SJCRH30 (cell line): Measurements from ENCODE around the gene TNFAIP2. TPM values are rescaled to one million over a fixed set of nuclear protein-coding genes. Genes with fewer than 3 reads are reported as not detected.

ENCODE experiments used
- DNase-seq, 2 experiments: peaks; one replicate each; pipeline ENCODE4 v3.0.0-alpha.2; 2015 to 2020
- H3K27ac ChIP-seq: fragments of 250-450 bp; sonication (Bioruptor Pico); 2 replicates; pipeline ENCODE4 v1.5.1; 2020; ENCODE audit warnings: mild to moderate bottlenecking, moderate library complexity
- H3K27me3 ChIP-seq: fragments of 250-450 bp; sonication (Bioruptor Pico); 2 replicates; pipeline ENCODE4 v1.5.1; 2020; ENCODE audit warnings: mild to moderate bottlenecking, moderate library complexity
- H3K36me3 ChIP-seq: fragments of 250-450 bp; sonication (Bioruptor Pico); 2 replicates; pipeline ENCODE4 v1.5.1; 2020; ENCODE audit warnings: mild to moderate bottlenecking, moderate library complexity
- H3K4me1 ChIP-seq: fragments of 250-450 bp; sonication (Bioruptor Pico); 2 replicates; pipeline ENCODE4 v1.5.1; 2020; ENCODE audit warnings: mild to moderate bottlenecking, moderate library complexity
- H3K4me3 ChIP-seq: fragments of 250-450 bp; sonication (Bioruptor Pico); 2 replicates; pipeline ENCODE4 v1.5.1; 2020; ENCODE audit warnings: mild to moderate bottlenecking, moderate library complexity
- H3K9me3 ChIP-seq: fragments of 250-450 bp; sonication (Bioruptor Pico); replicated peaks from 2 replicates; pipeline ENCODE4 v1.5.1; 2020; ENCODE audit warnings: mild to moderate bottlenecking, moderate library complexity
- total RNA-seq: library from RNA; depleted of rRNA; stranded (reverse); fragments of >200 nt; shearing (Covaris generic); gene quantifications from 2 replicates; pipeline ENCODE4 v1.2.3, GENCODE V29; 2014

The TNFAIP2 gene
- total RNA-seq, 1 experiment from 2014 or later, result 5.9 TPM

DNA sequence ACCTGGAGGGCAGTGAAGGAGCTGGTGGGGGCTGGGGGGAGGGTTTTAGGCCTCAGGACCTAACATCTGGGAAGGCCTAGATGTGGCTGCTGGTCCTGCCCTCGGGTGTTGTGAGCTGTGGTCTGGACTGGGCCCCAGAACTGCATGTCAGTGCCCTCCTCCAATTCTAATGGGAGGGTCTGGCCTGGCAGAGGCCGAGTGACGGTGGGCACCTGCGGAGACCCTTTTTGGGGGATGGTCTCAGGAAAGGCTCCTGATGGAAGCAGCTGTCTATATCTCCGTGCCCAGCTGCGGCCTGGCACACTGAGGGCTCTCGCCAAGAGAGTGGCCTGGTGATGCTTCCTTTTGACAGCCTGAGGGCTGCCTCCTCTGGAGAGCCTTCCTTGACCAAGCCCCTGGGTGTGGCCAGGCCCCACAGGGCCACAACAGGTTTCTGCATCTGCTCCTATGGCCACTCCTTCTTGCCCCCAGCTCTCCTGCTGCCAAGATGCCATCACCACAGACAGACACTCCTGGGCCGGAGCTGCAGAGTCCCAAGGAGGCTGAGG, 23.5 kb upstream of the TNFAIP2 start:
- peaks cover 10% of the 10 kb centered on the region; the same call in 1 of the 2 replicates for H3K27me3 ChIP-seq

DNA sequence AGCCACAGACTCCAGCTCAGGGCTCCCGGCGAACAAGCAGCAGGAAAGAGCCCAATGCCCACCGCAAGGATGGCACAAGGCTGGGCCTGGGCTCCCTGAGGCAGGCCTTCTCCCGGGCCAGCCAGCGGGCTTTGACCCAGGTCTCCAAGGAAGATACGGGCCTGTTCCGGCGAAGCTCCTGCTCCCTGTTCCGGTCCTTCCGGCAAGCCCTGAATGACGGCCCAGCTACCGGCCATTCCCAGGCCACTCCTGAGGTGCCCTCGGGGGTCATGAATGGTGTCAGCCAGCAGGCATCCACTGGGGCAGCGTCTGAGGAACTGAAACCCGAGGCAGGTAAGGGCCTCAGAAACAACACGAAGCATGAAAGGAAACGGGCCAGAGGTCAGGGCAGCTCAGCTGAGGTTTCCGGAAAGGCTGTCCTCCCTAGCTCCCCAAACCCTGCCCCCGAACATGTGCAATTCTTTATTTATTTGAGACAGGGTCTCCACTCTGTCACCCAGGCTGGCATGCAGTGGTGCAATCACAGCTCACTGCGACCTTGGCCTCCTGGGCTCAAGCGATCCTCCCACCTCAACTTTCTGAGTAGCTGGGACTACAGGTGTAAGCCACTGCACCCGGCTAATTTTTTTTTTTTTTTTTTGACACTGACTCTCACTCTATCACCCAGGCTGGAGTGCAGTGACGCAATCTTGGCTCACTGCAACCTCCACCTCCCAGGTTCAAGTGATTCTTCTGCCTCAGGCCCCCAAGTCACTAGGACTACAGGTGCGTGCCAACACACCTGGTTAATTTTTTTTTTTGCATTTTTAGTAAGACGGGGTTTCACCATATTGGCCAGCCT, 22.8 kb upstream of the TNFAIP2 start:
- Histone ChIP-seq H3K27me3 (peaks cover 10% of the 10 kb centered on the region; the same call in 1 of the 2 replicates), H3K27ac (no peak overlapping the region), H3K4me1 (peaks cover 5% of the 10 kb centered on the region; the same call in 1 of the 2 replicates), H3K9me3 (no peaks in the 10 kb centered on the region), H3K36me3 (no peaks in the 10 kb centered on the region), H3K4me3 (no peak overlapping the region)
- DNase-seq, result no peak

More for the DNA sequence above, 23.5 kb upstream of the TNFAIP2 start:
- Histone ChIP-seq H3K36me3 (no peaks in the 10 kb centered on the region), H3K9me3 (no peaks in the 10 kb centered on the region), H3K4me3 (no peak overlapping the region), H3K27ac (no peak overlapping the region), H3K4me1 (peaks cover under 1% of the 10 kb centered on the region; the same call in 1 of the 2 replicates)
- DNase-seq, result no peak

DNA sequence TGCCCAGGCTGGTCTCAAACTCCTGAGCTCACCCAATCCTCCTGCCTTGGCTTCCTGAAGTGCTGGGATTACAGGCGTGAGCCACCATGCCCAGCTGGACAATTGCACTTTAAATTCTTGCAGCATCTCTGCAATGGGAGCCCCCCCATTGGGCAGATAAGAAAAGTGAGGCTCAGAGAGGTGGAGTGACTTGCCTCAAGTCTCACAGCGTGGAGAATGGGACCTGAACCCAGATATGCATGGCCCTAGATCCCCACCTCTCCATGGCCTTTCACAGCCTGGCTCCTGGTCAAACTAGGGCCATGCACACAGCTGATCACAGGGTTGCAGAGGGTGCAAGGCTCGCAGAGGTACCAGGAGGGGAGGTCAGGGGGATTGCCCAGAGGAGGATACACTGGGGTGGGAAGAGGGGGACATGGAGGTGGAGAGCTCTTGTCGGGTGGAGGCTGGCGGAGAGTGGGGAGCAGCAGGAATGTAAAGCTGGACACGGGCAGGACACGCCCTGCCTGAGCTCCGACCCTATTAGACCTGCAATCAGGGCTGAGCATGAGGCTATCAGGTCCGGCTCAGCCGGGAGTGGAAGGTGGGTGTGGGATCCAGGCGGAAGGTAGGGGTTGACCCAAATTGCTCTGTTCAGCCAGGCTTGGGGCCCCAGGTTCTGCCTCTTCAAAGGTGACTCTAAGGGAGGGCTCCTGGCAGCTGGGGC, 21.9 kb upstream of the TNFAIP2 start:
- H3K4me1 ChIP-seq, result peaks cover 12% of the 10 kb centered on the region; the same call in 1 of the 2 replicates
- H3K27ac ChIP-seq, result no peak overlapping the region
- DNase-seq, result no peak
- H3K27me3 ChIP-seq, result peaks cover 10% of the 10 kb centered on the region; the same call in 1 of the 2 replicates
- no peaks in the 10 kb centered on the region for H3K36me3 ChIP-seq
- no peak overlapping the region for H3K4me3 ChIP-seq
- H3K9me3 ChIP-seq, result no peaks in the 10 kb centered on the region

DNA sequence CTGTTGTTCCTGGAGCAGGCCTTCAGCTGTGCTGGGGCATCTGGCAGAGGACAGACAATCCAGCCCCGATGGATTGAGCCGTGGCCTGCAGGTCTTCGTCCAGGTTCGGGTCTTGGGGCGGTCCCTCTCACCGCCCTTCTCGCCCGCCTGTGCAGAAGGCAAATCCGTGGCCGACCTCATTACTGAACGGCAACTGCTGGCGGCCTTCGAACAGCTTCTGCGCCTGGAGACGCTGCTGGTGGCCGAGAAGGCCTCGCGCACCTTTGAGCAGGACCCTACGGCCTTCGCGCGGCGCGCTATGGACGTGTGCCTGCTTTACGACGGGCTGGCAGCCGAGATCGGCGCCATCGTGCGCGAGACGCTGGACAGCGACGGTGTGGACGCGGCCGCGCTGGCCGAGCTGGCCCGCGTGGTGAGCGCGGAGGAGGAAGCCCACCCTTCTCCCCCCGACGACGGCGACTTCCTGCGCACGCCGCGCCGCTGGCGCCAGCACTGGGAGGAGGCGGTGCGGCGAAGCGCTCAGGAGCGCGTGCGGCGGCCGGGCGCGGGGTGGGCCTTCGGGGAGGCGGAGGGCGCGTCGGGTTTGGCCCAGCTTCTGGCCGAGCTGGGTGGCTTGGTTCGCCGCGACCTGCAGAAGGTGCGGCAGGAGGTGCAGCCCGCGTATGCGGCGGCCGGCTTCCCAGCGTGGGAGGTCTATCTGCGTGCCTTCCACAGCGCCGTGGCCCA, 21.1 kb upstream of the TNFAIP2 start:
- Histone ChIP-seq H3K4me1 (peaks cover 12% of the 10 kb centered on the region; the same call in 1 of the 2 replicates), H3K36me3 (no peaks in the 10 kb centered on the region)

DNA sequence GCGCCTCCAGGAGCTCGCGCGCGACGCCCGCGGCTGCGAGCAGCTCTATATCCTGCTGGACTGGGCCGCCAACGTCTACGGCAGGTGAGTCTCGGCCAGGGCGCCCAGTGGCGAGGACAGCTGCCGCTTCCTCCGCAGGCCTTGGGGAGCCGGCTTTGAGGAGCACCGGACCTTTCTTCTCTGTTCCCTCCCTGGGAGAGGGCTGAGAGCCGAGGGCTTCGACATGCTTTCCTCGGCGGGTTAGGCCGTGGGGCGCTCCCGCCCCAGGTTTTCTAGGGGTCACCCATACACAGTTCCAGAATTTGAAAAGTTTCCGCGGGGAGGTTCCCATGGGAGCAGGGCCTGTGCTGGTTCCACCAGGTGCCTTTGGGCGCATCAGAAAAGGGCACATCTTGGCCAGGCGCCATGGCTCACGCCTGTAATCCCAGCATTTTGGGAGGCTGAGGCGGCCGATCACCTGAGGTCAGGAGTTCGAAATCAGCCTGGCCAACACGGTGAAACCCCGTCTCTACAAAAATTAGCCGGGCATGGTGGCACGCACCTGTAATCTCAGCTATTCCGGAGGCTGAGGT, 20.5 kb upstream of the TNFAIP2 start:
- Histone ChIP-seq H3K9me3 (no peaks in the 10 kb centered on the region), H3K4me3 (no peak overlapping the region), H3K27me3 (peaks cover 7% of the 10 kb centered on the region; the same call in 1 of the 2 replicates), H3K27ac (no peak overlapping the region), H3K36me3 (no peaks in the 10 kb centered on the region), H3K4me1 (peaks cover 13% of the 10 kb centered on the region)
- DNase-seq, result no peak

More for the DNA sequence above, 21.1 kb upstream of the TNFAIP2 start:
- H3K4me3 ChIP-seq, result no peak overlapping the region
- H3K27me3 ChIP-seq, result peaks cover 10% of the 10 kb centered on the region; the same call in 1 of the 2 replicates
- no peak for DNase-seq
- H3K27ac ChIP-seq, result no peak overlapping the region
- H3K9me3 ChIP-seq, result no peaks in the 10 kb centered on the region

DNA sequence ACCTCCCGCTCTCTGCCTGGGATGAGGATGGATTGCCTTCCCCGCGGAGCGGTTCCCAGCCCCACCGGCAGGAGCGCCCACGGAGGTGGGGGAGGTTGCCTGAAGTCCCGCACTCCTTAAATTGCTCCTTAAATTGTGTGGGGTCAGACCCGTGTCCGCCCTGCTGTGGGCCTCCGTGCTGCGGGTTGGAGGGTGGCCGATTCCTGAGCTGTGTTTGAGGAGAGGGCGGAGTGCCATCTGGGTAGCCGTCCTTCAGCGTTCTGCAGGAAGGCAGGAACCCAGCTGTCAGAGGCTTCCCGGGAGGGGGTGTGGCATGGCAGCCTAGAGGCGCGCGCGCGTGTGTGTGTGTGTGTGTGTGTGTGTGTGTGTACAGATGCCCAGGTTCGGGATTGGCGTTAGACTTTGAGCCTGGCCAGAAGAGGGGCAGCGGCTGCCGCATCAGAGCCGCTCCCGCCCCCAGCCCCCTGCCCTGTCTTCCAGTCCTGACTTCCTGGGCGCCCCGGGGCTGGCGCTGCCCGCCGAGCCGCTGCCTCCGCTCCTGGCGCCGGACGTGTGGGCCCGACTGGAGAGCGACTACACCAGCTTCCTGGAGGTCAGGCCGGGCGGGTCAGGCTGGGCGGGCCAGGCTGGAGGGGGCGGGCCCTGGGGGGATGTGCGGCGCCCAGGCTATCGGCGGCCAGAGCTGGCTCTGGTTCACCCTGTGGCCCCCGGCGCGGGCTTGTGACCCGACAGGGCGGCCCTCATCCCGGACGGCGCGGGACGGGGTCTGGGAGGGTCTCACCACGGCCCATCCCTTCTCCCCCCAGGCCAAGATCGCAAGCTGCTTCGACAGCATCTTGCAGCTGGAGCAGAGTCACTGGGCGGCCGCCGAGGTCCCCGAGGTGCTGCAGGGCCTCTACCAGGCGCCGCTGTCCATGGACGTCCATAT, 19.5 kb upstream of the TNFAIP2 start:
- Histone ChIP-seq H3K27ac (no peak overlapping the region), H3K36me3 (no peaks in the 10 kb centered on the region), H3K4me3 (no peak overlapping the region), H3K4me1 (peaks cover 22% of the 10 kb centered on the region), H3K9me3 (no peaks in the 10 kb centered on the region), H3K27me3 (no peaks in the 10 kb centered on the region)
- peak; percentile 65 to 72 for DNase-seq

DNA sequence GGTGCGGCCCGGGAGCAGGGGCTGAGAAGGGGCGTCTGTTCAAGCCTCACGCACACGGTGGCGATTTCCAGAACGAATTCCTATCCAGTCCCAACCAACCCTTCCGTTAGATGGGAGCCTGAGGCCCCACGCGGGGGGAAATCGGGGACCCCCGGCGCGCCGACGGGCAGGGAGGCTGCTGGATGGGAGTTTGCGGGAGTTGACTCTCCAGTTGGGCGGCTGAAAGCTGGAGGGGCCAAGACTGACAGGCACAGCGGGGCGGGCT, 18.9 kb upstream of the TNFAIP2 start:
- Histone ChIP-seq H3K36me3 (no peaks in the 10 kb centered on the region), H3K4me1 (peaks cover 24% of the 10 kb centered on the region), H3K27me3 (no peaks in the 10 kb centered on the region), H3K9me3 (no peaks in the 10 kb centered on the region), H3K4me3 (no peak overlapping the region), H3K27ac (no peak overlapping the region)
- DNase-seq, result no peak

DNA sequence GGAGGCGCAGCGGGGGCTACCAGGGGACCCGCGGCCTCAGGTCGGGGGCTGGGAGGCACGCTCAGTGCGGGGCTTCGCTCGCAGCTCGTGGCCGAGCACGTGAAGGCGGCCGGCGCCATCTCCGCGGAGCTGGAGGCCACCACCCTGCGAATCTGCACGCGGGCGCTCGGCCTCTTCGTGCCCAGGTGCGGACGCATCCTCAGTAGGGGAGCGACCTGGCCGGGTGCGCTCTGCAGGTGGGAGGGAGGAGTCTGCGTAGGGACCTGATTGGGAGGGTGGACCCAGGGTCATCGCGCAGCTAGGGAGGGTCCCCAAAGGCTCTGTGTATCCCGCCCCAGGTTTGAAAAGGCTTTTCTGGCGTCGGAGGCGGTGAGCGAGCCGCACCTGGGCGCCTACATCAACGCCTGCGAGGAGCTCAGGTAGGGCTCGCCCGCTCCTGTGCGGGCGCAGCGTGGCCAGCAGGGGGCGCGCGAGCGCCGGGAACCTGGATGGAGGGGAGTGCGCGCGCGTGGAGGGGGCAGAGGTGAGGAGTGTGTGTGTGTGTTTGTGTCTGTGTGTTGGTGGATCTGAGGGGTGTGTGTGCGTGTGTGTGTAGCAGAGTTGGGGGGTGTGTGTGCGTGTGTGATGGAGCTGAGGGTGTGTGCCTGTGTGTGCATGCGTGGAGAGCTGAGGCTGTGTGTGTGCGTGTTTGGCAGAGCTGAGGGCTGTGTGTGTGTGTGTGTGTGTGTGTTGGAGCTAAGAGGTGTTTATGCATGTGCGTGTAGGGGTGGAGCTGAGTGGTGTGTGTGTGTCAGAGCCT, 18.4 kb upstream of the TNFAIP2 start:
- no peaks in the 10 kb centered on the region for H3K27me3 ChIP-seq
- no peaks in the 10 kb centered on the region for H3K9me3 ChIP-seq

DNA sequence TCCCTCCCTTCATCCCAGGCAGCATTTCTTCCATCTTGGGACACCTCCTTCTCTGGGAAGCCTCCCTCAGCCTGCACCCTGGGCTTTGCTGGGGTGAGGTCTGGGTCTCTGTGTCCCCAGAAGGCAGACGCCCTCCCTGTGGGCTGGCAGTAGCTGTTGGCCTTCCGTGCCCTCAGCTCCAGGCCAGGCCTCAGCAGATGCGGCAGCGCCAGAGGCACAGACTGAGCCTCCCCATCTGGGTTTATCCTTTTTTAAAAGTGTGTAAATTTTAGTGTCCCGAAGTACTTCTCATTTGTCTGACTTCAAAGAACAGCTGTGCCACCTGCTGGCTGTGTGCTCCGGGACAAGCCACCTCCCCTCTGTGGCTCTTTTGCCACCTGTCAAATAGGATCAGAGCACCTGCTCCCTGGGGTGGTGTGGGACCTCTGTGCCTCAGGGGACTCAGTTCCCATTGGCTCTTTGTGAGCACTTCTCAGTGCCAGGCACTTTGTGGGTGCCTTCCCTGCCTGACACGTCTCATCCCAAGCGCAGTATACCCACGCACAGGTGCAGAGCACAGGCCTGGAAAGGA, 17.6 kb upstream of the TNFAIP2 start:
- Histone ChIP-seq H3K36me3 (no peaks in the 10 kb centered on the region), H3K4me3 (no peak overlapping the region), H3K9me3 (no peaks in the 10 kb centered on the region), H3K27me3 (no peaks in the 10 kb centered on the region), H3K4me1 (peaks cover 33% of the 10 kb centered on the region), H3K27ac (no peak overlapping the region)
- peak; percentile 74 to 83 for DNase-seq

More for the DNA sequence above, 18.4 kb upstream of the TNFAIP2 start:
- H3K36me3 ChIP-seq, result no peaks in the 10 kb centered on the region
- no peak overlapping the region for H3K4me3 ChIP-seq
- H3K27ac ChIP-seq, result no peak overlapping the region
- peak; percentile 60 to 69 for DNase-seq
- H3K4me1 ChIP-seq, result peaks cover 28% of the 10 kb centered on the region

DNA sequence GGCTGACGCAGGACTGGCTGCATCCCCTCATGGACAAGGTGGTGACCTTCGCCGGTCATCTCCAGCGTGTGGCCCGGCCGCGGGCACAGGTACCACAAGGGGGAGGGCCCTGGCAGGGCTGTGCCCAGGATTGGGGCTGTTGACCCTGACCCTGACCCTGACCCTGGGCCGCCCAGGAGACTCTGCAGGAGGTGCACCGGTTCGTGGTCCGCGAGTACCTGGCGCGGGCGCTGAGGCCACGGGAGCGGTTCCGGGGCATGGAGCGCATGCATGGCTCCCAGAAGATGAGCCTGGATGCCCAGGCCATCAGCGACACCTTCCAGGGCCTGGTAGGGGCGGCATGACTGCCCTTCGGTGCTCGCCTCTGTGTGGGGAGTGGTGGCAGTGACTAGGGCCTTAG, 15.8 kb upstream of the TNFAIP2 start:
- peaks cover 51% of the 10 kb centered on the region for H3K4me1 ChIP-seq
- no peak for DNase-seq
- H3K4me3 ChIP-seq, result no peak overlapping the region
- H3K36me3 ChIP-seq, result no peaks in the 10 kb centered on the region
- H3K9me3 ChIP-seq, result no peaks in the 10 kb centered on the region
- H3K27ac ChIP-seq, result no peak overlapping the region
- H3K27me3 ChIP-seq, result no peaks in the 10 kb centered on the region

DNA sequence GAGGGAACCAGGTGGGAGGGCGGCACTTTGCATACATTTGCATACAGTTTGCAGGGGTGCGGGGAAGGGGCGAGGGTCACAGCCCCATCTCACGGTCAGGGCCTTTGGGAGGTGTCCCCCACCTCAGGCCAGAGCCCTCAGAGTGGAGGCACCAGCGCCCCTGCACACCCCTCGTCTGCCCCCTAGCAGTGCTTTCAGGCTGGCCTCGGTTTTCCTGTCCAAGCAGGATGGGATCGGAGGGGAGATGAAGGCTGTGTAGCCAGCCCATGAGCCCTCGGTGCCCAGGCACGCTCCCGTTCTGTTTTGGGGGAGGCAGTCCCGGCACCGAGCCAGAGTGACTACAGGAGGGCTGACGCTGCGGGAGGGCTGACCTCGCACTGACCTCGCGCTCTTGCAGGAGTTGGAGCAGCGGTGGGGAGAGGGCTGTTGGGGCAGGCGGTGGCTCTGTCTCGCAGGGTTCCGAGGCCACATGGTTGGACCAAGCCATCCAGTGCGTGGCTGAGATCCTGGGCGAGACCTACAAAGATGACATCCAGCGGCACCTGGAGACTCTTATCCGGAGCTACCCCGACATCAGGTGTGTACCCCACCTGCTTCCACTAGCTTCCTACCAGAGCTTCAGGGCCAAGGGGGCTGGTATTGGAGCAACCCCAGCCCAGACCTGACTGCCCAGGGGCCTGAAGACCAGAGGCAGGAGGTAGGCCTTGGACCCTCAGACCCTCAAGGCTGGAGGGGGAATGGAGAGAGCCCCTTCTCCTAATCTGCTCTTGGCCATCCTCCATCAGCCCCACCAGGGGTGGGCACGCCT, 15.1 kb upstream of the TNFAIP2 start:
- H3K36me3 ChIP-seq, result no peaks in the 10 kb centered on the region
- peaks cover 58% of the 10 kb centered on the region for H3K4me1 ChIP-seq
- peak overlapping the region; percentile 61 for H3K27ac ChIP-seq
- peak overlapping the region; percentile 4; the same call in 1 of the 2 replicates for H3K4me3 ChIP-seq
- H3K27me3 ChIP-seq, result no peaks in the 10 kb centered on the region
- DNase-seq, result peak; percentile 56 to 57
- H3K9me3 ChIP-seq, result no peaks in the 10 kb centered on the region

DNA sequence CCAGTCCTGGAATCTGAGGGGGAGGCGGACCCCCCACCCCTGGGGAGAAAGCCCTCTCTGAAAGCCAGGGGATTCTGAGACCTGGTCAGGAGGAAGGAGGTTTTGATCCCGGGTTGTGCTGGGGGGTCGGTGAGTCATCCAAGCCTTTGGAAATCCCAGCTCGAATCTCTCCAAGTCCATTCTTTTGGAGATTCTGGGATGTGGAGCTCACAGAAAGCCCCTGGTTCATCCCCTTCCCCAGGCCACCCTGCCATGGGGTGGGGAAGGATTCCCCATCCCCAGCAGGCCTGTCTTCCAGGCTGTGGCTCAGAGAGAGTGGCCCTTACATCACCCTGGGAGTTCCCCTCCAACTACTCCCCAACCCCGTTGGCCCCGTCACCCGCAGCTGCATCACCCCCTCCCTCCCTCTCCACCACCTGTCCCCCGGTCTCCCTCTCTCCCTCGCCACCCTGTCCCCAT, 14.5 kb upstream of the TNFAIP2 start:
- H3K9me3 ChIP-seq, result no peaks in the 10 kb centered on the region
- peaks cover 58% of the 10 kb centered on the region for H3K4me1 ChIP-seq
- peak; percentile 86 to 89 for DNase-seq
- no peaks in the 10 kb centered on the region for H3K36me3 ChIP-seq
- H3K27ac ChIP-seq, result peak overlapping the region; percentile 61
- H3K4me3 ChIP-seq, result peak overlapping the region; percentile 4; the same call in 1 of the 2 replicates
- H3K27me3 ChIP-seq, result no peaks in the 10 kb centered on the region
